ENCODE data around the gene AGTR1.

DNA sequence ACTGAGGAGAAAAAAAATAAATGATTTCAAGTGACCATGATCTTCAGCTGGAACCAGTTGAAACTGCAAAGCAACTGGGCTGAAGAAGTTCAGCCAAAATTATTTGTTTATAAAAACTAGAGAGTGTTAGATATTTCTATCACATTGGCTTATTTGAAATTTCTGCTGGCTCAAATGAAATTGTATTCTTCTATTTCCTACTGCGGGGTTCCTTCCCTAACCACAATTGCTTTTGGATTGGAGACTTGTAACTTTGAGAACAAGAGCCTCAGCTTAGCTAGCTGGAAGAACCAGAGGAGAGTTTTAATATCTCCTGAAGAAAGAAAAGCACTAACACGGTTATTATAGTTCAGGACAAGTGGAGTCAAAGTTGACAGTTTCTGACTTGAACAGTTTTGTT is 31.1 kb downstream of the AGTR1 start:
- TF ChIP-seq, protein P1, sequence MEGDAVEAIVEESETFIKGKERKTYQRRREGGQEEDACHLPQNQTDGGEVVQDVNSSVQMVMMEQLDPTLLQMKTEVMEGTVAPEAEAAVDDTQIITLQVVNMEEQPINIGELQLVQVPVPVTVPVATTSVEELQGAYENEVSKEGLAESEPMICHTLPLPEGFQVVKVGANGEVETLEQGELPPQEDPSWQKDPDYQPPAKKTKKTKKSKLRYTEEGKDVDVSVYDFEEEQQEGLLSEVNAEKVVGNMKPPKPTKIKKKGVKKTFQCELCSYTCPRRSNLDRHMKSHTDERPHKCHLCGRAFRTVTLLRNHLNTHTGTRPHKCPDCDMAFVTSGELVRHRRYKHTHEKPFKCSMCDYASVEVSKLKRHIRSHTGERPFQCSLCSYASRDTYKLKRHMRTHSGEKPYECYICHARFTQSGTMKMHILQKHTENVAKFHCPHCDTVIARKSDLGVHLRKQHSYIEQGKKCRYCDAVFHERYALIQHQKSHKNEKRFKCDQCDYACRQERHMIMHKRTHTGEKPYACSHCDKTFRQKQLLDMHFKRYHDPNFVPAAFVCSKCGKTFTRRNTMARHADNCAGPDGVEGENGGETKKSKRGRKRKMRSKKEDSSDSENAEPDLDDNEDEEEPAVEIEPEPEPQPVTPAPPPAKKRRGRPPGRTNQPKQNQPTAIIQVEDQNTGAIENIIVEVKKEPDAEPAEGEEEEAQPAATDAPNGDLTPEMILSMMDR (IDR thresholded peaks at IDR 0.05): no peak
- TF ChIP-seq POLR2A (IDR thresholded peaks at IDR 0.05): no peak
